Stimulated activated CD4-positive, alpha-beta T cell treated with anti-CD3 and anti-CD28 coated beads, TNF-alpha, amount 100 ng/mL, for 48 hours (primary cell): Measurements from ENCODE around the gene PEPD.
"Not testable (repeated sequence)": the region's sequence is repeated elsewhere in the genome, so short reads cannot be mapped to it uniquely, and the experiment has no call there.

Experiments
- DNase-seq, 3 donors: peaks; one replicate each; pipeline ENCODE4 v3.0.0-alpha.2; 2020; ENCODE audit warnings: low read depth in 3 of 3

PEPD gene

DNA sequence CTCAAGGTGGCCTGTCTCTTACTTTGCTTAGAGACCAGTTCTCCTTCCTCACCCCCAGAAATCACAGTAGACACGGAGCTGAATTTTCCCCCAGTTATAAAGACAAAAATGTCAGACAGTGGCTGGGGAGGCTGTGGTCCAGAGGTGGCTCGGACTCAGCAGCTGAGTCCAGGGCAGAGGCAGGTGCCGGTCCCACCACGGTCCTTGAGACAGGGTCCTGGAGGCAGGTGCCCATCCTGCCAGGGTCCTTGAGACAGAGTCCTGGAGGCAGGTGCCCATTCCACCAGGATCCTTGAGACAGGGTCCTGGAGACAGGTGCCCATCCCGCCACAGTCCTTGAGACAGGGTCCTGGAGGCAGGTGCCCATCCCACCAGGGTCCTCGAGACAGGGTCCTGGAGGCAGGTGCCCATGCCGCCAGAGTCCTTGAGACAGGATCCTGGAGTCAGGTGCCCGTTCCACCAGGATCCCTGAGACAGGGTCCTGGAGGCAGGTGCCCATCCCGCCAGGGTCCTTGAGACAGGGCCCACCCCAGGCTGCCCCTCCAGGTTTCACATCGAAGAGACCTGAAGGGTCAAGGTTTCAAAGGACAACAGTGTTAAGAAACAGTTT lies 23.1 kb downstream of the PEPD start:
- no peak for DNase-seq

DNA sequence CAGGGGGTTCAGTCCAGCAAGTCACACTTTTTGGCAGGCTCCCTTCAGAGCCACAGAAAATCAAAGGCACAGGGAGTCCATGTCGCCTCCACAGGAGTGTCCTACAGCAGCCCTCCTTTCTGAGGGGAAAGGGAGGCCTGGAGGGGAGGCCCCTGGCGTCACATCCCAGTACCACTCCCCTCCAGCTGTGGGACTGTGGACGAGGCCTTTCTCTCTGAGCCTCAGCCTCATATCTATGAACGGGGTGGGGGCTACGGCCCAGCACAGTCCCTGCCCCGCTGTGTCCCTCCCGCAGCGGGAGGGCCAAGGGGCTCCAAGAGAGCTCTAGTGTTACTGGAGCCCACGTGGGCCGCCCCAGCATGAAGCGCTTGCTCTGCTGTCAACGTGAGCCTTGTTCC lies 23.8 kb downstream of the PEPD start:
- no peak for DNase-seq

DNA sequence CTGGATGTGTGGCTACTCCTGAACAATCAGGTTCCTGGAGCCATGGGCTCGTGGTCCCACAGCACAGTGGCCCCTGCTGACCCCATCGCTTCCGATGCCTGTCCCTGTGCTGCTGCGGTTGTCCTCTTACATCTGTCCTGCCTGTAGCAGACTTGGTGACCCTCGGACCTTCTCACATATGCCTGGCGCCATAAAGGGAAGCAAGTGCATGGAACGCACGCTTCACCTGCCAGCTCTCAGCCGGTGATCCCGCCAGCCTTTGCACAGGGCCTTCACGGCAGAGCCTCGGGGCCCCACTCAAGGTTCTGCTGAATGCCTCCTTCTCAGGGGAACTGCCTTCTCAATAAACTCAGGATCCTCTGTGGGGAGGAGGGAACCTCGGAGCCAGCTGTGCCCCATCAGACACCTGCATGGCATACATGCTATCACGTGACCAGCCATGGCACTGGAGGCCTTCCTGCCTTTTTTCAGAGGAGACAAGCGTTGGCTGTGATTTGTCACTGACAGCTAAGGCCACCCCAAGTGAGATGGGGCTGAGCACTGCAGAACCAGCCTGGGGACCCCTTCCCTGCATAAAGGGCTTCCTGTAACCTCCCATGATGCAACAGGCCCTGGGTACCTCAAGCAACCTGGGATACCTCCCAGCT lies 24.3 kb downstream of the PEPD start:
- DNase-seq = no peak

DNA sequence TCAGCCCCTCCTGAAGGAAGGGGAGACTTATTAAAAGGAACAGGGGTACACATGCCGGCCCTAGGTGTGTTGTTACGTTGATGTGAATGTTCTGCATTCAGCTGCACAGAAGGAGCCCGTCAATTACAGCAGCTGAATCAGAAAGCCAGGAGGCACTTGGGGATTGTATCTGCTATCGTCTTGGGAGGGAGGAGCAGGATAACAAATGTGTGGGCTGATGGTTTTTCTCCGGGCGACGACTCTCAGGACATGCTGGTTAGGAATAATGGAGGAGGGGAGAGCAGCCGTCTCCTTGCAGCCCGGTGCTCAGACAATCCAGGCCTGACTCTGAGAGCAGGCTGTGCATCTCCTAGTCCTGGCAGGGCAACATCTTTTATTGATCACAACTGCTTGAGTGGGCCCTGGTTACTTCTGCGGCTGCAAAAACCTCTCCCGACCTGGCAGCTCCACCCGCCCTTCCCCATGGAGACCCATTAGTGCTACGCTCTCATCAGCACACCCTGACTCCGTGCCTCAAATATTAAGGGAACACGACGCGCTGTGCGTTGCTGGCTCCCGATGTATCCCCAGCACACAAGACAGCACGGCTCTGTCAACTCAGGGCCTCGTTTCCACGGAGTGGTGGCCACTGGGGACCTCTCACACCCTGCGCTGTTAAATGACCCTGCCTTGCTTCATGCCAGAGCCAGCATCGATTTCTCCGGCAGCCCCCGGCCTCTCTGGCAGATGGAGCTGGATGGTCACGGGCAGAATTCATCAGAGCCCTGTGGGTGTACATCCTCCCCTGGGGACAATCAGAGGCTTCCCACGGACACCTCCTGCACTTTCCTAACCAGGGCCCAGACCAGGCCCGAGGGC lies 25.3 kb downstream of the PEPD start:
- DNase-seq = no peak

DNA sequence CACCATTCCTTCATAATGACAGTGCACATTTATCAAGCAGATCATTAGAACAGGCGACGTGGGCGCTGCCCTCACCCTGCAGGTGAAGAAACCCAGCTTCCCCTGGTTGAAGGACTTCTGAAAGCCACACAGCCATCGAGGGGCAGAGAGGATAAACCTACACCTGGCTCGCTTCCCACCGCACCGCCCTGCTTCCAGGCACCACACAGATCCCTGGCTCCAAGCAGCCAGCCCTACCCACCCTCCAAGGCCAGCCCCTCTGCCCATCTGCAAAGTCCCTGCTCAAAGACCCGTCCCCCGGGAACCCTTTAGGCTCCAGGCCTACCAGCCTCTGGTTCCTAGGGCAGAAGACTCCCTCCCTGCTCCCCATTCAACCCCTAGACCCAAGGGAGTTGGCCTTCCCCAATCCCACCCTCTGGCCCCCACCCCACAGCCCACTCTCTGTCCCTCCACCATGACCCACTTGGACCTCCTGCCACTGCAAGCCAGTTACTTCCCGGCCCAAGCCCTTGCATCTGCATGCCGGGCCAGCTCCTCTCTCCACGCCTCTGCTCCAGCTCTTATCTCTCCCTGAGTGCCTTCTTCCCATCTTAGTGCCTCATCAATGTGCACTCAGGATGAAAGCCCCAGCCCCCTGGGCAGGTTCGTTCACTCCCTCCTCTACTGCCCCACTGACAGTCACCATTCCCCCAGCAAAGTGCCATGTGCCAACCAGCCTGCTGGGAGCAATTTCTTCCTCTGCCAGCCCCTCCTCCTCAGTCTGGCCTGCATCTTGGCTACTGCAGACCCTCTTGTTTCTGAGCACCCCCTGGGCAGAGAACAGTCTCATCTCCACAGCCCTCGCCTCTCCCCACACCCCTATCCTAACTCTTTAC lies 28.0 kb downstream of the PEPD start:
- DNase-seq = no peak

DNA sequence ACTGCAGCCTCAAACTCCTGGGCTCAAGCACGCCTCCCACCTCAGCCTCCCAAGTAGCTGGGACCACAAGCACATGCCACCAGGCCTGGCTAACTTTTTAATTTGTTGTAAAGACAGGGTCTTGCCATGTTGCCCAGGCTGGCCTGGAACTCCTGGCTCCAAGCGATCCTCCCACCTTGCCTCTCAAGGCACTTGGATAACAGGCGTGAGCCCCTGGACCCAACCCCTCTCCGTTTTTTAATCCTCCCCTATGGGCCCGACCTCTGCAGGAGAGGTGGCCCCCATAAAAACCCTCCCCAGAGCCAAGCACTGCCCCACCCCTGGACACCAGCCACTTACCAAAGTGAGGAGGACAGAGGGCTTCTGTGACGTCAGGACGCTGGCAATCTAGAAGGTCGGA lies 28.6 kb downstream of the PEPD start:
- DNase-seq = no peak

DNA sequence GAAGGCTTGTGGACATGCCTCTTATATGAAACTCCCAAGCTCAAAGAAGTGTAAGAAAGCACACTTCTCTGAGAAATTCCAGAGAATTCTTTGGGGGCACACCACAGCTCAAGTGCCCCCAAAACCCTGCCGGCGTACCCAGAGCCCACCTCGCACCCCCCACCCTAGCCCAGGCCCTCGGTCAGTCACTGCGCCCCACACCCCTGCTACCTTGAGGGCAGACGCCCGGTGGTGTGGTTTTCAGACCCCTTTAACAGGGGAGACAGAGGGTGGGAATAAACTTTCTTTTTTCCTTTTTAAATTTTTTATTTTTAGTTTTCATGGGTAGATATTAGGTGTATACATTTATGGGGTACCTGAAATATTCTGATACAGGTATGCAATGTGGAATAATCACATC lies 29.5 kb downstream of the PEPD start:
- no peak for DNase-seq

DNA sequence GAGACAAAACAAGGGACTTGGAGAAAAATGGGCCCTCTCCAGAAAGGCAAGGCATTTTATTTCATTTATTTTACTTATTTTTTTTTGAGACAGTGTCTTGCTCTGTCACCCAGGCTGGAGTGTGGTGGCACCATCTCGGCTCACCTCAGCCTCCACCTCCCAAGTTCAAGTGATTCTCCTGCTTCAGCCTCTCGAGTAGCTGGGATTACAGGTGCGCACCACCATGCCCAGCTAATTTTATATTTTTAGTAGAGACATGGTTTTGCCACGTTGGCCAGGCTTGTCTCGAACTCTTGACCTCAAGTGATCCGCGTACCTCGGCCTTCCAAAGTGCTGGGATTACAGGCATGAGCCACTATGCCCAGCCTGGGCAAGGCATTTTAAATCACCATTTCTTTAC lies 31.0 kb downstream of the PEPD start:
- DNase-seq = not testable (repeated sequence)

DNA sequence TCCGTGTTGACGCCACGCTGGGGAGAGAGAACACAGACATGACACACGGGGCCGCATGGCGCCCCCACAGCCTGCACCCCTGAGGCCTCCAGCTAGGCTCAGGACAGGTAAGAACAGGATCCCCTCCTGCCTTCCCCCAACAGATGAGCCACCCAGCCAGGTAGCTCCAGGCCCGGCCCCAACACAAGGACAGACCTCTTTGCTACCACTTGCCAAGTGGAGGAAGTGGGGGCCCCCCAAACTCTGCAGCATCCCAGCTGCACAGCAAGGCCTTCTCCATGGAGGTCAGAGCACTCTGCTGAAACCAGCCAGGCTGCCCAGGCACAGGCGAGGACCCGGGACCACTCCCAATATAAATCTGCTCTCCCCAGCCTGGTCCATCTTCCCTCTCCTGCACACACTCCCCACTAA lies 31.5 kb downstream of the PEPD start:
- no peak for DNase-seq

DNA sequence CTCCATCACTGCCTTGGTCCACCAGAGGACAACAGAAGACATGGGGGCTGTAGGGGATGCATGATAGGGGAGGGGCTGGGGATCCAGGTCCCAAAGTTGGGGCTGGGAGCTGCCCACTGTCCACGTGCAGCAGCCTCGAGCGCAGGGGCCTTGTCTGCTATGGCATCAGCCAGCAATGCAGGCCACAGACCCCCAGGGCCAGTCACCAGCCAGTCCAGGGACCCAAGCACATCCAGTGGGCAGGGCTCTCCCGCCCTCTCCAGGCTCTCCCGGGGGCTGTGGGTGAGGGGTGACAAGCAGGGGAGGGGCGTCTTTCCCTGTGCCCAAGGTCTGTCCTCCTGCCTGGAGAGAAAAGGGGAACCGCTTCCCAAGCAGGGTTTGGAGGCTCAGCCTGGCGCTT lies 32.8 kb downstream of the PEPD start:
- no peak for DNase-seq

DNA sequence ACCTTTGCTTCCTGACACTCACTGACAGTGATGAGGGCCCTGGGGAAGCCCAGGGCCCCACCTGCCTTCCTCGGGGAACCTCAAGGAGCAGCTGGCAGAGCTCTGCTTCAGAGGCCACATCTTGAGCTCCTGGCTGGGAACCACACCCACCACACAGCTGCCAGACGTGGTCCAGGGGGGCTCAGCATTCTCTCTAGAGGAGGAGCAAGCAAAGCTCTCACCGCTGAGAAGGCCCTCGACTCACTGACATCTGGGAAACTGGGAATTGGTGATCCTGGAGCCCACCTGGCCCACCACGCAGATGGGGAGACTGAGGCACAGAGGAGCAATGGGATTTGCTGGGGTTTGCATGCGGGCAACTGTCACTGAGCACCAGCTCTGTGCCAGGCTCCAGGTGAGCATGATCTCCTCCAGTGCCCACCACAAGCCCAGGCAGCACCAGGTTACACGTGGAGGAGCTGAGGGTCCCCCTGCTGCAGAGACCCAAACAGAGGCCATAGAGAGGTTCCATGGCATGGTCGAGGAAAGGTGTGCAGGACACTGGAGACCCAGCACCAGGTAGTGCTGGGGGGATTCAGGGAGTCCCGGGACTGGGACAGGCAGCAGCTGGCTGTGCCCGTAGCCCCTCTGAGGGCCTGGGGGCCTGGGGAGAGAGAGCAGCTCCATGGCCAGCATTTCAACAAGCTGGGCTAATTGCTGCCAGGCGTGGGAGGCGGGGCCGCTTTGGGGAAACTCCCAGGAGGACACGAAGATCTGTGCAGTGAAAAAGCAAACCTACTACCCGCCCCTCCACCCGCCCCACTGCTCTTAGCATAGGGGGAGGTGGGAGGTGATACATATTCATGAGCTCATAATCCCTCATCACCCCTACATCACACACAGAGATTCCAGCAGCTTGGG lies 33.4 kb downstream of the PEPD start:
- DNase-seq = no peak

DNA sequence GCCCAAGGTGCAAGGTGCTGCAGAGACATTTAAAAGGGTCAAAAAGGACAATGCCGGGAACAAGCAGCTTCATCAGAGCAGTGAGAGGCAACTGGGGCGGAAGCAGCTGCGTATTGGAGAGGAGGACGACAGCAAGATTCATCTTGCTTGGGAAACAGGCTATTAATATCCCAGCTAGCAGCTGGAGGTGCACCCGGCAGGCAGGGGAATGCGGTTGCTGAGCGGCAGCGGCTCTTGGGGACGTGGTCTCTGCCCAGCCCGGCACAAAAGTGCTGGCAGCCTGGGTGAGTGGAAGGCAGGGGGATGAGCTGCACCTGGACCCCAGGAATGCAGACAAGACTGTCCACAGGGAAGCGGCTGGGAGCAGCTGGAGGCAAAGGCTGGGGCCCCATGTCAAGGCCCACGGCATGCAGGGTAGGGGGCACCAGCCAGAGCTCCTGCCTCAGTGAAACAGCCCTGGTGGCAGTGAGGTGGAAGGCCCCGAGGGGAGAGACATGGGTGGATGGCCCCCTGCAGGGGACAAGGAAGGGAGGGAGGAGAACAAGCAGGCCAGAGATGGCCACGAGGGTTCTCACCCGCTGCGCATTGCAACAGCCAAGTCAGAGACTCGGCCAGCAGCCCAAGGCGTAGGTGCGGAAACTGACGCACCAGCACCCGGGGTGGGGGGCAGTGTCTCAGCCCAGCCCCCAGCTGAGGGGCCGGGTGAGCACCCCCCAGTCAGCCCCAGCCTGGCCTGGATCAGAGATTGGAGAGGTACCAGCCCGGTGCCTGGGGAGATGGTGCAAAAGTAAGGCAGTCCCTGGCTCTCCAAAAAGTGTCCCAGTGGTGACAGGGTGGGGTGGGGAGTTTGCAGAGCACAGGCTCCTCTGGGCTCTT lies 34.4 kb downstream of the PEPD start:
- no peak for DNase-seq

DNA sequence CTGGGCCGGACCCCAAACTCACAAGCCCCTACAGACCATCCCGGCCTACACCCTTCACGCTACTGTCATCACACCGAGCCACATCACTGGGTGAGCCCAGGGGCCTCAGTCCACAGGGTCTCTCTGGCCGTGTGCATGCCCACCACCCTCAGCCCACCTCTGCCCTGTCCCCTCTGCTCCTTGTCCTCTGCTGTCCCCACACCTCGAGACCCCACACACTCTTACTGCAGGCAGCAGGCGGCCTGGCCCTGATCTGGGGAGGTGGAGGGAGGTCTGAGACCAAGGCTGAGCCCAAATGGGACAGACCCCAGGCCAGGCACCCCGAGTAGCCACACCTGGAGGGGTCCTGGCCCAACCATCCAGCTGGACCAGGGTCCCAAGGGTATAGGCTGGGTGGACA lies 35.2 kb downstream of the PEPD start:
- DNase-seq = no peak

DNA sequence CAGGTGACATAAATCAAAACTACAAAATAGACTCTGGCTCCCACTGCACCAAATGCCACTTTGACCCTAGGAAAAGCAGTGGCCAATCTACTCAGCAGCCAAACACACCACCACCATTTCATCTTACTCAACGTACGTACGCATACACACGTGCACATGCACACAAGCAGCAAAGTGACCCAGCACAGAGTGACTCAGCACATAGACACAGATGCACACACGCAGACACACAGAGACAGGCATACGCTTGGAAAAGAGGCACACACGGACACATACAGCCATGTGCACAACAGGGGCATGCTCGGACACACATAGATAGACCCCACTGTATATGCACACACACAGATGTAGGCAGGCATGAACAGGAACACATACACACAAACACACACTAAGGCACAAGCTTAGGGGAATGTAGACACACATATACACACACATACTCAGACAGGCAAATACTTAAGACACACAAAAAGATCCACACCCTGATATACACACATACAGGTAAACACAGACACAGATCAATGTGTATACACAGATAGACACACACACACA lies 37.3 kb downstream of the PEPD start:
- DNase-seq = no peak

DNA sequence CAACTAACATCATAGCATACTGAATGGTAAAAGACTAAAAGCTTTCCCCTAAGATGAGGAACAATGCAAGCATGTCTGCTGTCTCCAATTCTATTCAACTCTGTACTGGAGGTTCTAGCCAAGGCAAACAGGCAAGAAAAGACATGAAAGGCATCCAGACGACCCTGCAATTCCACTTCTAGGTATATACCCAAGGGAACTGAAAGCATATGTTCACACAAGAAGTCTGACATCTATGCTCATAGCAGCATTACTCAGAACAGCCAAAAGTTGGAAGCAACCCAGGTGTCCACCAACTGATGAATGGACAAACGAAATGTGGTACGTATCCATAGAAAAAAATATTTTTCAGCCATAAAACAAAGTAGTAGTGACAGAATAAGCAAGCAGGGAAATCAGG lies 39.1 kb downstream of the PEPD start:
- no peak for DNase-seq

DNA sequence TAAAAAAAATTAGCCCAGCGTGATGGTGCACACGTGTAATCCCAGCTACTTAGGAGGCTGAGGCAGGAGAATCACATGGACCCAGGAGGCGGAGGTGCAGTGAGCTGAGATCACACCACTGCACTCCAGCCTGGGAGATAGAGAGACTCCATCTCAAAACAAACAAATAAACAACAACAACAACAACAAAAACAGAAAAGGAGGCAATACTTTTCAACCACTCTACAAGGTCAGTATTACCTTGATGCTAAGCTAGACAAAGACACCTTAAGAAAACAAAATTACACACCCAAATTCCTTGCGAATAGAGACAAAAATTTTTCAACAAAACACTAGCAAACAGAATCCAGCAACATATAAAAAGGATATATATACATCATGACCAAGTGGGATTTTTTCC lies 39.7 kb downstream of the PEPD start:
- no peak for DNase-seq

DNA sequence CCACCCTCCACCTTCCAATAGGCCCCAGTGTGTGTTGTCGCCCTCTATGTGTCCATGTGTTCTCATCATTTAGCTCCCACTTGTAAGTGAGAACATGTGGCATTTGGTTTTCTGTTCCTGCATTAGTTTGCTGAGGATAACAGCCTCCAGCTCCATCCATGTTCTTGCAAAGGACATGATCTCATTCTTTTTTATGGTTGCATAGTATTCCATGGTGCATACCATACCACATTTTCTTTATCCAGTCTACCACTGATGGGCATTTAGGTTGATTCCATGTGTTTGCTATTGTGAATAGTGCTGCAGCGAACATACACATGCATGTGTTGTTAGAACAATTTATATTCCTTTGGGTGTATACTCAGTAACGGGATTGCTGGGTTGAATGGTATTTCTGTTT lies 42.0 kb downstream of the PEPD start:
- DNase-seq = not testable (repeated sequence)

DNA sequence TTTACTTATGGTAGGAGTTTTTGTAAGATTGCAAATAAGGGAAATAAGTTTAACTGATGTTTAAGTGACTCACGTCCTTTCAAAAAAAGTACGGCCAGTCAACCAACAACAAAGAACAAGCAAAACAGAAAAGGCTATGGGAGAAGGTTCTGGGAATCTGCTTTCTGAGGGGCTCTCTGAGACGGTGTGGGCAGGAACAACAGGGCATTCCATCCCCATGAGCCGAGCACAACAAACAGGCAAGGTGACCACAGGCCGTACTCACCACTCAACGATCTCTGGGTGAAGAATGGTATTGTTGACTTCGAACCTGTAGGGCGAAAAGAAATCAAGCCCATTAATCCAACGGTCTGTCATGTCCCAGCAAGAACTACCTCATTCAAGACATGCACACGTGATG lies 43.8 kb downstream of the PEPD start:
- DNase-seq = no peak

DNA sequence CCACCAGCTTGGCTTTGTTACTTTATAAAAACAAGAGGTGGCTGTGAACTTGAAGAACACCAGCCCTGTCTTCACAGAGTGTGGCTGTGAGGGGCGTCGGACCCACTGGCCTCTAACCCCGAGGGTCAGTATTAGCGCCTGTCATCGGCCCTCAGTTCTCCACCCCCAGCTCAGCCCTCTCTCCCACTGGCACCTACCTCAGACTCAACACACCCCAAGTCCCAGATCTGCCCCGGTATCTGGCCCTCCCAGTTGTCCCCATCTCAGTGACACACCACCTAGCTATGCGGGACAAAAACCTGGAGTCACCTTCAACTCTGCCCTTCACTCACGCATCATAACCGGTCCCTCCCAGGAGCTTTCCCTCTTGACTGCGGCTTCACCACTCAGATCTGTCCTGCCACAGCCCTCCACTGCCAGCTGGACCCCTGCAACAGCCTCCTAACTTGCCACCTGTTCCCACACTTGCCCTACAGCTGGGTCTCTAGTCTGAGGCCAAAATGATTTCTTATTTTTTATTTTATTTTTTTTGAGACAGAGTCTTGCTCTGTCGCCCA lies 45.4 kb downstream of the PEPD start:
- no peak for DNase-seq
